ENCODE measurements around the gene PID1.
"Not testable (repeated sequence)": the region's sequence is repeated elsewhere in the genome, so short reads cannot be mapped to it uniquely, and the experiment has no call there.

Gene PID1

DNA sequence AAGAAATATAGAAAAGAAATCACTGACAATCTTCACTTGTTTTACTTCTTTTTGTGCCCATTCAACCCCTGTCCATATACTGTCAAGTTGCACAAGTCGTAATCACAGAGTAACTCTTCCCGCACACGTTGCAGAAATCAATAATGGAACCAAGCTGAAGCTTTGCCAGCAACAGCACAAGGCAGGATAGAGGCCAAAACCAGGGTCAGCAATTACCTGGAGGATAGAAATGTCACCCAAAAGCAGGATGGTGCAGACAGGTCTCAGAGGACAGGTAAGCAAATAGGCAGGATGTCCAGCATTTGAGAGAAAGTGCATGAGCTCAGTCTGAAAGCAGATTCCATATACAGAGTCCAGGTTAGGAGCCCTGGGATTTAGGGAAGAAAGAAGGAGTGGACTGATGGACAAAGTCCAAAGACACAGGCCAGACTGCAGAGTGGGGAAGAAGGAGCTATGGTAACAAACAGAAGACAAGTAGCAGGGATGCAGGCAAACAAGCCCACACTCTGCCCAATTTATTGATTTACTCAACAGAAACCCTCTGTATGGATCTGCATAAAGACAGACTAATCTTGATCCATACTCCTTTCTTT, 52.7 kb downstream of the PID1 start:
- H3K4me3 ChIP-seq (ENCODE audit: low read length): no peak overlapping the region
- TF ChIP-seq ZNF274 (IDR thresholded peaks at IDR 0.05; ENCODE audit: low read depth, low read length): no peak

DNA sequence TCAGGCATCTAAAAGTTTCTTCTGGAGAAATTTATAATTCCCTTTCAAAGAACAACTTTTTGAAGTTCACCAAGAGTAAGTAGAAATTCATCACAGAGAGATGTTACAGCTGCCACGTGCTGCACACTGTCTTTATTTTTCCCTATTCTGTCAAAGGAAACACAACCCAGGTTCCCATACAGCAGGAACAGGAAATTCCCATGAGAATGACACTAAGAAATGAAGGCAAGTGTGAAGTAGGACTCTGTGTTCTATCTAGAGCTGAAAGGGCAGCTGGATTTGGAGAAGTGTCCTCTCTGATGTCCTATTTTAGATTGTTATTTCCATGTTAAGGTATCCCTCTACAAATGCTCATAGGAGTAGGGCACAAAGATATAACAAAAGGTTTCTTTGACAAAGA, 58.8 kb downstream of the PID1 start:
- no peak for TF ChIP-seq ZNF274 (IDR thresholded peaks at IDR 0.05; ENCODE audit: low read depth, low read length)
- H3K4me3 ChIP-seq (ENCODE audit: low read length): no peak overlapping the region

DNA sequence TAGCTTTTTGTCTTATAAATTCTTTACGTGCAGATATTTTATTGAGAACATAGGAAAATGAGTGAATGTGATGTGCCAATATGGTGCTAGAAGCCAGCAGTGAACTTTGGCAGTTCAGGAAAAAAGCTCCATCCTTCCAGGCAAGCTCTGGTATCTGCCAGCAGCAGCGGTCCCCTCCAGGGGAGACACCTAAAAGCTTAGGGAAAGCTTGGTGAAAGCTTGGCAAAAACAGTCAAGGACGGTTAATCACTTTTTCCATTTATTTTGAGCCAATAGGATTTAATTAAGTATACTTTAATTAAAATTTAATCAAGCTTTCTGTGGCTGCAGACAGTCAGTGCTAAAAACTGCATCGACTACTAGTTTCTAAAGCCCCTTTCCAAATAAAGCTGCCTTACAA, 60.4 kb downstream of the PID1 start:
- H3K4me3 ChIP-seq (ENCODE audit: low read length): no peak overlapping the region
- TF ChIP-seq ZNF274 (IDR thresholded peaks at IDR 0.05; ENCODE audit: low read depth, low read length): no peak

DNA sequence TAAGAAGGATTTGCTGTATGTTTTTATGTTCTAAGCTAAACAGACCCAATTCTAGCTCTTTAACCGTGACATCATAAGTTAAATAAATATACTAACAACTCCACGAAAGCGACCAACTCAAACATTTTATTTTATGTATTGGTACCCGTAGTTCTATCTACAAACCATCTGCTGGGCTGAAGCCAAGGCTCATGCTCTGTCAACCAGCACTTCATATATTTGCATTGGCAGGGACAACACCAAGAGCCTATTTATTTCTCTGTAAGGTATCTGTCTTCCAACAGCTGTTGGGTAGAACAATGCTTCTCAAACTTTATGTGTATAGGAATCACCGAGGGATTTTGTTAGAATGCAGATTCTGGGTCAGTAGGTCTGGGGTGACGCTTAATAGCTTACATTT, 64.5 kb downstream of the PID1 start:
- TF ChIP-seq ZNF274 (IDR thresholded peaks at IDR 0.05; ENCODE audit: low read depth, low read length): no peak
- no peak overlapping the region for H3K4me3 ChIP-seq (ENCODE audit: low read length)

DNA sequence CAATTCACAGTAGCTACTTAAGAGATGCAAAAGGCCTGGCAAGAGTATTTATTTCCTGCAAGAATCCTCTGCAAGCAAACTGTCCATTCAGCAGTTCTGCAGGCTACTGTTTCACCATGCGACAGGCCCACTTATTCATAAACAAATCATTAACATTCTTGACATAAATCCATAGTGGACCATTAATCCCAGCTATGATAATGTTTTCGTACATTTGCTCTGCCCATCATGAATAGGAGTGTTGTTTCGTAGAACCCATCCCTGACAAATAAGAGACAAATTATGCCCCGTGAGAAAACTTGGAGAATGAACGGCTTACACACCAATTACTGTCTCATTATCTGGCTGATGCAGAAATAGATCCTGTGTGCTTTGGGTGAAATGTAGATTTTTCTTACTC, 65.4 kb downstream of the PID1 start:
- no peak overlapping the region for H3K4me3 ChIP-seq (ENCODE audit: low read length)
- no peak for TF ChIP-seq ZNF274 (IDR thresholded peaks at IDR 0.05; ENCODE audit: low read depth, low read length)

DNA sequence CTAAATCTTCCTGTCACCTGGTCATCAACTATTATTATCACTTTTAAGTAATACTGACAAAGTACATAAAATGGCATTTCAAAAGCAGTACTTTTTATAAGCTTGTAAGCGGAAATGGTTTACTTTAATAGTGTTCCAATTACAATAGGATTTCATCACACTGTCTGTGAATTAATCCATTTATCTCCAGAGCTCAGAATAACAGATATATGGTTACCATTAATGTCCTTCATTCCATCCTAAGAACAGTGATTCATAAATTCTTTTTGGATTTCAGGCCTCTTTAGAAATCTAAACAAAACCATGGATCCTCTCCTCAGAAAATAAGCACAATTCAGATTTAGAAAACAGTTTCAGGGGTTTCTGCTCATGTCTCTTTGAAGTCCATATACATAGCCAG, 68.4 kb downstream of the PID1 start:
- TF ChIP-seq ZNF274 (IDR thresholded peaks at IDR 0.05; ENCODE audit: low read depth, low read length): no peak
- no peak overlapping the region for H3K4me3 ChIP-seq (ENCODE audit: low read length)

DNA sequence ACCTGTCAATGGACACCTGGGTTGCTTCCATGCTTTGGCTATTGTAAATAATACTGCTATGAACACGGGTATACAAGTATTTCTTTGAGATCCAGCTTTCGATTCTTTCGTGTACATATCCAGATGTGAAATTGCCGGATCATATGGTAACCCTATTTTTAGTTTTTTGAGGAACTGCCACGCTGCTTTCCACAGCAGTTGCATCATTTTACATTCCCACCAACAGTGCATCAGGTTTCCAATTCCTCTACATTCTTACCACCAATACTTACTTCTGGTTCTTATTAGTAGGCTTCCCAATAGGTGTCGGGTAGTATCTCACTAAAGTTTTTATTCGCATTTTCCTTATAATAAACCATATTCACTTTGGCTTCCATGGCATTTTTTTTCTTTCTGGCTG, 69.6 kb downstream of the PID1 start:
- no peak overlapping the region for H3K4me3 ChIP-seq (ENCODE audit: low read length)
- TF ChIP-seq ZNF274 (IDR thresholded peaks at IDR 0.05; ENCODE audit: low read depth, low read length): no peak

DNA sequence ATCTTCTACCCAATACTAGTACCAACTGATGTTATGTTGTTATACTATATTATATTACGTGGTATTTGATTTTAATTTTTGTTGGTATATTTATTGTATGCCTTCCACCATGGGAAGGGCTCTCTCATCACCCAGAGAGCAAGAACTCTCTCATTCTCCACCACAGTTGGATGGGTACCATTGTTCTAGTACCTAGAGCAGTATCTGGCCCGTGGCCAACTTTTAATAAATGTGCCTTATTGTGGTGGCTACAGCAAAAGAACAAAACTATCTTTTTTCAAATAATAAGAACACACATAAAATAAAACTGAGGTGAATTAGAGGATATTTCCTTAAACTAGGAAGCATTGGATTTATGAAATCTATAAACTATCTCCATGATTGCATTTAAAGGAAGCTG, 71.8 kb downstream of the PID1 start:
- no peak for TF ChIP-seq ZNF274 (IDR thresholded peaks at IDR 0.05; ENCODE audit: low read depth, low read length)
- H3K4me3 ChIP-seq (ENCODE audit: low read length): no peak overlapping the region

DNA sequence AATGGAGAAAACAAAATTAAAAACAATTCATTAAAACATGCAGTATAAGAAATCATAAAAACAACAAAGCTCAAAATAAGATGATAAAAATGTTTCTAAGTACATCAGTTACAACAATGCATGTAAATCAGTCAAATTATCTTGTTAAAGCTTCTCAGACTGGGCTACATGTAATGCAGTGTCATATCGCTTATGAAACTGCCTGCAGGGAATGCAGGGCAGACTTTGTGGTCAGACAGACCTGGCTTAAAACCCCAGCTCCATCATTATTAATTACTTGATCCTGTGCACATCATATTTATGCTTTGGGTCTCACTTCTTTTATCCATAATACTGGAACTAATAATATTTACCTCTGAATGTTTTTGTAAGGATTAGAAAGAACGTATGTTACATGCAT, 74.6 kb downstream of the PID1 start:
- no peak for TF ChIP-seq ZNF274 (IDR thresholded peaks at IDR 0.05; ENCODE audit: low read depth, low read length)
- no peak overlapping the region for H3K4me3 ChIP-seq (ENCODE audit: low read length)

DNA sequence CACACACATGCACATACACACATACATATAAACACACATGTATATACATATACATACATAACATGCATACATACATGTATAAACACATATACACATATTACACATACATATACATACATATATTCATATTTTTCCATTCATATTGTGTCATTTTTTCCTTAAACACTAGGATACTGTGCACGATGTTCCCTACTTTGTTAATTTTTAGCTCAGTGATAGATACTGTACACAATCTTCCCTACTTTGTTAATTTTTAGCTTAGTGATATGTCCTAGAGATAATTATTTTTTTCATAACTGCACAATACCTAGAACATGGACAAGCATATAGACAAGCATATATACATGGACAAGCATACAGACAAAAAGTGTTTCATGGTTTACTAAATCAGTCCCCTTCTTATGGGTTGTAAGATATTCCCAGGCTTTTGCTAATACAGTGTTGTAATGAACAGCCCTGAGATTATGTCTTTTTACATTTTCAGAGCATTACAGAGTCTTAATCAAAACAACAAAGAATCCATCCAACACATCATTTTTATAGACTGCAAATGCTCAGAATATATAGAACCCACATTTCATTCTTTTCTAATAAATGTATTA, 75.6 kb downstream of the PID1 start:
- H3K4me3 ChIP-seq (ENCODE audit: low read length): no peak overlapping the region
- no peak for TF ChIP-seq ZNF274 (IDR thresholded peaks at IDR 0.05; ENCODE audit: low read depth, low read length)

DNA sequence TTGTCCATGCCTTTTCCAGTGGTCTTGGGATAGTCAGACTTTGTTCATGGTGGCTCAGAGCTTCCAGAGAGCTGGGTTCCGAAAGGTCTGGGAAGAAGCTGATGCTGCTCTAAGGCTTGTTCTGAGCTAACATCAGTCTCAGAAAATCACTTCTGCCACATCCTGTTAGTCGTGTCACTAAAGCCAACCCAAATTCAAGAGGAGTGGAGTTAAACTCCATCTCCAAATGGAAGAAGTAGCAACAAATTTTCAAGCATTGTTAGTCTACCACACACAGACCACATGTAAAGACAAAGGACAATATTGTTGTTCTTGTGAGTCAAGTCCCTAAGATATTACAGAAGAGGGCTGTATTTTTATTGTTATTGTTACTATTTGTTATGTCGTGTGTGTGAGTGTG, 77.8 kb downstream of the PID1 start:
- no peak for TF ChIP-seq ZNF274 (IDR thresholded peaks at IDR 0.05; ENCODE audit: low read depth, low read length)
- H3K4me3 ChIP-seq (ENCODE audit: low read length): no peak overlapping the region

DNA sequence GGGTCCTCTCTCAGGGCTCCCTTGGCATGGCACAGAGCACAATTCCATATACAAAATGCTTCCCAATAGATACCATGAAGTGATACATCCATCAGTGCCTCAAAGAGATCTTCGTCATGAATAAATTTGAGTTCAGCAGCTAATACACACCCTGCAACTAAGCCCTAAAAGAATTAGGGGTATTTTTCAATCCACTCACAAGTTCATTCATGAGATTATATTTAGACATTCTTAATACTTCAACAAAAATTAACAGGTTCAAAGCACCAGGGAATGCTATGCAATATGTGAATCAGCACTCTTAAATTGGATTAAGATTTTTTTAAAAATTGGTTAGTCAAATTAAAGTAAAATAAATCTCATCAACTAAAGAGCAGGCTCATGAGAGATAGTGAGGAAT, 79.7 kb downstream of the PID1 start:
- TF ChIP-seq ZNF274 (IDR thresholded peaks at IDR 0.05; ENCODE audit: low read depth, low read length): no peak
- H3K4me3 ChIP-seq (ENCODE audit: low read length): no peak overlapping the region

DNA sequence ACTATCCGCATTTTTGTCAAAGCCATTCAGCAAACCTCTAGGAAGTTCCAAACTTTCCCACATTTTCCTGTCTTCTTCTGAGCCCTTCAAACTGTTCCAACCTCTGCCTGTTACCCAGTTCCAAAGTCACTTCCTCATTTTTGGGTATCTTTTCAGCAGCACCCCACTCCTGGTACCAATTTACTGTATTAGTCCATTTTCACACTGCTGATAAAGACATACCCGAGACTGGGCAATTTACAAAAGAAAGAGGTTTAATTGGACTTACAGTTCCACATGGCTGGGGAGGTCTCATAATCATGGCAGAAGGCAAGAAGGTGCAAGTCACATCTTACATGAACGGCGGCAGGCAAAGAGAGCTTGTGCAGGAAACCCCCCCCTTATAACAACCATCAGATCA, 84.0 kb downstream of the PID1 start:
- H3K4me3 ChIP-seq (ENCODE audit: low read length): not testable (repeated sequence)

DNA sequence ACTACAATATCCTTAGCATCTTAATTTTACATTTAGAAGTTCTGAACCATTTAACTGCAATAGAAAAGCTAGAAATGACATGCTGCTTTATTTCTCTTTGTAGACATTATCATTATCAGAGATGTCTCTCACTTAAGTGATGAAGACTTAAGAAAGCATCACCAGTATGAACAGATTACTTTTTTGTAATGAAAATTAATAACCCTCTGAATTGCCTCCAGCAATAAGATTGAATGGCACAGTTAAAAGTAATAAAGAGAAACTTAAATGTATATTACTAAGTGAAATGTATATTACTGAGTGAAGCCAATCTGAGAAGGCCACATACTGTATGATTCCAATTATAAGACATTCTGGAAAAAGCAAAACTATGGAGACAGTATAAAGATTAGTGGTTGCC, 89.4 kb downstream of the PID1 start:
- H3K4me3 ChIP-seq (ENCODE audit: low read length): no peak overlapping the region
- TF ChIP-seq ZNF274 (IDR thresholded peaks at IDR 0.05; ENCODE audit: low read depth, low read length): no peak

DNA sequence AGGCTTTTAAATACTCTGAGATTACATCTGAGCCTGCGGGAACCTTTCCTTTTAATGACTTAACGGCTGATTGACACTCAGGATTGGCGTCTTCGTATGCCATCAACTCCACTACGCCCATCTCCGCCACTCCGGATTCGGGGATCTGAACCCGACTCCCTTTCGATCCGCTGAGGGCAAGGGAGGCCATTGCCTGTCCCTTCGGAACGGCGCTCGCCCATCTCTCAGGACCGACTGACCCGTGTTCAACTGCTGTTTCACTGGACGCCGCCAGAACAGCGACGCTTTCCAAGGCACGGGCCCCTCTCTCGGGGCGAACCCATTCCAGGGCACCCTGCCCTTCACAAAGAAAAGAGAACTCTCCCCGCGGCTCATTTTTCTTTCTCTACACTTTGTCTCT, 90.4 kb downstream of the PID1 start:
- no peak overlapping the region for H3K4me3 ChIP-seq (ENCODE audit: low read length)
- no peak for TF ChIP-seq ZNF274 (IDR thresholded peaks at IDR 0.05; ENCODE audit: low read depth, low read length)

DNA sequence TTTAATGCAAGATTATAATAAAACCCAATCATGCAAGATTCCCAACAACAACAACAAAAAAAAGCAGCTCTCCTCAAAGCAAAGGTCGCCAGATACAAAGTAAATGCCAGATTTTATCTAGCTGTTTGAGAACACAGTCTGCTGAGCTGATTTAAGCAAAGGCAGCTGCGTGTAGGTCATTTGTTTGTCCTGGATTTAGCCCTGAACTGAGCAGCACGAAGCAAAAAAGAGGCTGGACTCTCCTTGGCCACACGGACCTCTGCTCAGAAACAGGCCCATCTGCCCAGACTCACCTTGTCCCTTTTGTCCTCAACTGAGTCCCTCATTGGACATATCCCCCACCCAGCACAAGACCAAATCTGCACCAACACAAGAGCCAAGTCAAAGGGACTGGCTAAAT, 91.5 kb downstream of the PID1 start:
- TF ChIP-seq ZNF274 (IDR thresholded peaks at IDR 0.05; ENCODE audit: low read depth, low read length): no peak
- no peak overlapping the region for H3K4me3 ChIP-seq (ENCODE audit: low read length)

Measured in GM08714 (cell line).